ENCODE measurements around the gene NCDN. TPM values are rescaled to one million over a fixed set of nuclear protein-coding genes. Genes with fewer than 3 reads are reported as not detected.

NCDN gene
- total RNA-seq, 1 experiment from 2014 or later, result 39.2 TPM

DNA sequence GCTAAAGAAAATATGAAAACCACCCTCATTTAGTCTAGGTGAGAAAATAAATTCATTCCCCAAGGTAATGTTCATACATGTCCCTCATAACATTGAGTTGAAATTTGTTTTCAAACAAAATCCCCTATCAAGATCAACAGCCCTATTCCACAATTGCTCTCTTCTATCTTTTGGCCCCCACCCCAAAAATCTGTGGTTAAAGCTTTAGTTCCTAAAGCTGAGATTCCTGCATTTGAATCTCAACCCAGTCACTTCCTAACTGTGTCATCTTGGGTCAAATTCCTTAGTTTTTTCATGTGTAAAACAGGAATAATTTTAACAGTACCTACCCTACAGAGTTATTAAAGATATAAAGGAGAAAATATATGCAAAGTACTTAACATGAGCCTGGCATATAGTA lies 22.4 kb upstream of the NCDN start (continued):
- TF ChIP-seq, protein P1, sequence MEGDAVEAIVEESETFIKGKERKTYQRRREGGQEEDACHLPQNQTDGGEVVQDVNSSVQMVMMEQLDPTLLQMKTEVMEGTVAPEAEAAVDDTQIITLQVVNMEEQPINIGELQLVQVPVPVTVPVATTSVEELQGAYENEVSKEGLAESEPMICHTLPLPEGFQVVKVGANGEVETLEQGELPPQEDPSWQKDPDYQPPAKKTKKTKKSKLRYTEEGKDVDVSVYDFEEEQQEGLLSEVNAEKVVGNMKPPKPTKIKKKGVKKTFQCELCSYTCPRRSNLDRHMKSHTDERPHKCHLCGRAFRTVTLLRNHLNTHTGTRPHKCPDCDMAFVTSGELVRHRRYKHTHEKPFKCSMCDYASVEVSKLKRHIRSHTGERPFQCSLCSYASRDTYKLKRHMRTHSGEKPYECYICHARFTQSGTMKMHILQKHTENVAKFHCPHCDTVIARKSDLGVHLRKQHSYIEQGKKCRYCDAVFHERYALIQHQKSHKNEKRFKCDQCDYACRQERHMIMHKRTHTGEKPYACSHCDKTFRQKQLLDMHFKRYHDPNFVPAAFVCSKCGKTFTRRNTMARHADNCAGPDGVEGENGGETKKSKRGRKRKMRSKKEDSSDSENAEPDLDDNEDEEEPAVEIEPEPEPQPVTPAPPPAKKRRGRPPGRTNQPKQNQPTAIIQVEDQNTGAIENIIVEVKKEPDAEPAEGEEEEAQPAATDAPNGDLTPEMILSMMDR (IDR thresholded peaks at IDR 0.05), result no peak
- TF ChIP-seq, protein P2, sequence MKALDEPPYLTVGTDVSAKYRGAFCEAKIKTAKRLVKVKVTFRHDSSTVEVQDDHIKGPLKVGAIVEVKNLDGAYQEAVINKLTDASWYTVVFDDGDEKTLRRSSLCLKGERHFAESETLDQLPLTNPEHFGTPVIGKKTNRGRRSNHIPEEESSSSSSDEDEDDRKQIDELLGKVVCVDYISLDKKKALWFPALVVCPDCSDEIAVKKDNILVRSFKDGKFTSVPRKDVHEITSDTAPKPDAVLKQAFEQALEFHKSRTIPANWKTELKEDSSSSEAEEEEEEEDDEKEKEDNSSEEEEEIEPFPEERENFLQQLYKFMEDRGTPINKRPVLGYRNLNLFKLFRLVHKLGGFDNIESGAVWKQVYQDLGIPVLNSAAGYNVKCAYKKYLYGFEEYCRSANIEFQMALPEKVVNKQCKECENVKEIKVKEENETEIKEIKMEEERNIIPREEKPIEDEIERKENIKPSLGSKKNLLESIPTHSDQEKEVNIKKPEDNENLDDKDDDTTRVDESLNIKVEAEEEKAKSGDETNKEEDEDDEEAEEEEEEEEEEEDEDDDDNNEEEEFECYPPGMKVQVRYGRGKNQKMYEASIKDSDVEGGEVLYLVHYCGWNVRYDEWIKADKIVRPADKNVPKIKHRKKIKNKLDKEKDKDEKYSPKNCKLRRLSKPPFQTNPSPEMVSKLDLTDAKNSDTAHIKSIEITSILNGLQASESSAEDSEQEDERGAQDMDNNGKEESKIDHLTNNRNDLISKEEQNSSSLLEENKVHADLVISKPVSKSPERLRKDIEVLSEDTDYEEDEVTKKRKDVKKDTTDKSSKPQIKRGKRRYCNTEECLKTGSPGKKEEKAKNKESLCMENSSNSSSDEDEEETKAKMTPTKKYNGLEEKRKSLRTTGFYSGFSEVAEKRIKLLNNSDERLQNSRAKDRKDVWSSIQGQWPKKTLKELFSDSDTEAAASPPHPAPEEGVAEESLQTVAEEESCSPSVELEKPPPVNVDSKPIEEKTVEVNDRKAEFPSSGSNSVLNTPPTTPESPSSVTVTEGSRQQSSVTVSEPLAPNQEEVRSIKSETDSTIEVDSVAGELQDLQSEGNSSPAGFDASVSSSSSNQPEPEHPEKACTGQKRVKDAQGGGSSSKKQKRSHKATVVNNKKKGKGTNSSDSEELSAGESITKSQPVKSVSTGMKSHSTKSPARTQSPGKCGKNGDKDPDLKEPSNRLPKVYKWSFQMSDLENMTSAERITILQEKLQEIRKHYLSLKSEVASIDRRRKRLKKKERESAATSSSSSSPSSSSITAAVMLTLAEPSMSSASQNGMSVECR (CRISPR knock-in tag; IDR thresholded peaks at IDR 0.05; ENCODE audit: borderline replicate concordance), result no peak
- TF ChIP-seq FOXK1 (CRISPR knock-in tag; IDR thresholded peaks at IDR 0.05) (no peak), ZNF423 (CRISPR knock-in tag; IDR thresholded peaks at IDR 0.05) (no peak), MXD4 (CRISPR knock-in tag; IDR thresholded peaks at IDR 0.05; ENCODE audit: borderline replicate concordance) (no peak), ZNF219 (CRISPR knock-in tag; IDR thresholded peaks at IDR 0.05; ENCODE audit: borderline replicate concordance) (no peak), ZNF396 (CRISPR knock-in tag; IDR thresholded peaks at IDR 0.05; ENCODE audit: borderline replicate concordance) (no peak)

DNA sequence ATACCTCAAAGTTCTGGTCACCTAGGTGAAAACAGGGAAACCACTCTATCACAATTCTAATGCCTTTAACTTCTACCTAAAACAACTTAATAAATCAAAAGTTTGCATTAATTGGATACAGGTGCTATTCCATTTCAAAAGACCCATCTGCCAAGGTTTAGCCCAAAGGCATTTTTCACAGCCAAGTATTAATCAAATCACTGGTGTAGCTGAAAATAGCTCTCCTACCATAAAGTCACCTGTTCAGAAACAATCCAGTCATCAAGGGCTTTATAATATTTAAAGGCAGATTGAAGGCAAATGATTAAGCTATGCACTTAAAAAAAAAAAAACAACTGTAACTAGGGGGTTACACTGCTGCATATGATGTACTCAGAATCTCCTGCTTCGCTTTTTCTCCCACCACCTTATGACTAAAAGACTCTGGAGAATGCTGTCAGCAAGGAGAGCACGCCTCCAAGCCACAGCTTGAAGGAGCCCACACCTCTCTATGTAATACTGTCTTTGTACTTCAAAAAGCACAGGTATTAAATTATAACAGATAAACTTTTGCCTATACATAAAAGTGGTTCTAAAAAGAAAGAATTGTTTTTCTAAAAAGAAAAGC lies 20.9 kb upstream of the NCDN start:
- peak overlapping the region; percentile 67 for H3K27ac Mint-ChIP-seq
- no peak for ATAC-seq
- no peak for DNase-seq (ENCODE audit: low spot score)
- H3K36me3 Mint-ChIP-seq, result peaks cover 20% of the 10 kb centered on the region
- TF ChIP-seq TP53 (CRISPR knock-in tag; IDR thresholded peaks at IDR 0.05) (no peak), ESRRA (CRISPR knock-in tag; IDR thresholded peaks at IDR 0.05; ENCODE audit: borderline replicate concordance) (no peak), NR3C1 (CRISPR knock-in tag; conservative IDR thresholded peaks at IDR 0.05; ENCODE audit: low read depth) (no peak), CREB1 (CRISPR knock-in tag; IDR thresholded peaks at IDR 0.05) (no peak), ZNF219 (CRISPR knock-in tag; IDR thresholded peaks at IDR 0.05; ENCODE audit: borderline replicate concordance) (no peak), ATF1 (CRISPR knock-in tag; IDR thresholded peaks at IDR 0.05) (no peak), CREM (CRISPR knock-in tag; IDR thresholded peaks at IDR 0.05) (no peak), SMAD4 (CRISPR knock-in tag; IDR thresholded peaks at IDR 0.05) (no peak), FOXK1 (CRISPR knock-in tag; IDR thresholded peaks at IDR 0.05) (no peak), TCF7 (CRISPR knock-in tag; IDR thresholded peaks at IDR 0.05; ENCODE audit: low read depth) (no peak), FOXJ3 (CRISPR knock-in tag; IDR thresholded peaks at IDR 0.05; ENCODE audit: borderline replicate concordance) (no peak), KAT7 (CRISPR knock-in tag; IDR thresholded peaks at IDR 0.05; ENCODE audit: borderline replicate concordance) (no peak), ZNF317 (CRISPR knock-in tag; IDR thresholded peaks at IDR 0.05; ENCODE audit: borderline replicate concordance, low read depth) (no peak), IRF2 (CRISPR knock-in tag; IDR thresholded peaks at IDR 0.05; ENCODE audit: borderline replicate concordance, low read depth) (no peak), GRHL2 (CRISPR knock-in tag; IDR thresholded peaks at IDR 0.05; ENCODE audit: insufficient replicate concordance, severe bottlenecking) (no peak)
- TF ChIP-seq, protein P3, sequence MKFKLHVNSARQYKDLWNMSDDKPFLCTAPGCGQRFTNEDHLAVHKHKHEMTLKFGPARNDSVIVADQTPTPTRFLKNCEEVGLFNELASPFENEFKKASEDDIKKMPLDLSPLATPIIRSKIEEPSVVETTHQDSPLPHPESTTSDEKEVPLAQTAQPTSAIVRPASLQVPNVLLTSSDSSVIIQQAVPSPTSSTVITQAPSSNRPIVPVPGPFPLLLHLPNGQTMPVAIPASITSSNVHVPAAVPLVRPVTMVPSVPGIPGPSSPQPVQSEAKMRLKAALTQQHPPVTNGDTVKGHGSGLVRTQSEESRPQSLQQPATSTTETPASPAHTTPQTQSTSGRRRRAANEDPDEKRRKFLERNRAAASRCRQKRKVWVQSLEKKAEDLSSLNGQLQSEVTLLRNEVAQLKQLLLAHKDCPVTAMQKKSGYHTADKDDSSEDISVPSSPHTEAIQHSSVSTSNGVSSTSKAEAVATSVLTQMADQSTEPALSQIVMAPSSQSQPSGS (CRISPR knock-in tag; IDR thresholded peaks at IDR 0.05; ENCODE audit: borderline replicate concordance, low read depth), result no peak
- TF ChIP-seq, protein P4, sequence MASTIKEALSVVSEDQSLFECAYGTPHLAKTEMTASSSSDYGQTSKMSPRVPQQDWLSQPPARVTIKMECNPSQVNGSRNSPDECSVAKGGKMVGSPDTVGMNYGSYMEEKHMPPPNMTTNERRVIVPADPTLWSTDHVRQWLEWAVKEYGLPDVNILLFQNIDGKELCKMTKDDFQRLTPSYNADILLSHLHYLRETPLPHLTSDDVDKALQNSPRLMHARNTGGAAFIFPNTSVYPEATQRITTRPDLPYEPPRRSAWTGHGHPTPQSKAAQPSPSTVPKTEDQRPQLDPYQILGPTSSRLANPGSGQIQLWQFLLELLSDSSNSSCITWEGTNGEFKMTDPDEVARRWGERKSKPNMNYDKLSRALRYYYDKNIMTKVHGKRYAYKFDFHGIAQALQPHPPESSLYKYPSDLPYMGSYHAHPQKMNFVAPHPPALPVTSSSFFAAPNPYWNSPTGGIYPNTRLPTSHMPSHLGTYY (CRISPR knock-in tag; IDR thresholded peaks at IDR 0.05), result no peak
- TF ChIP-seq, protein P5, sequence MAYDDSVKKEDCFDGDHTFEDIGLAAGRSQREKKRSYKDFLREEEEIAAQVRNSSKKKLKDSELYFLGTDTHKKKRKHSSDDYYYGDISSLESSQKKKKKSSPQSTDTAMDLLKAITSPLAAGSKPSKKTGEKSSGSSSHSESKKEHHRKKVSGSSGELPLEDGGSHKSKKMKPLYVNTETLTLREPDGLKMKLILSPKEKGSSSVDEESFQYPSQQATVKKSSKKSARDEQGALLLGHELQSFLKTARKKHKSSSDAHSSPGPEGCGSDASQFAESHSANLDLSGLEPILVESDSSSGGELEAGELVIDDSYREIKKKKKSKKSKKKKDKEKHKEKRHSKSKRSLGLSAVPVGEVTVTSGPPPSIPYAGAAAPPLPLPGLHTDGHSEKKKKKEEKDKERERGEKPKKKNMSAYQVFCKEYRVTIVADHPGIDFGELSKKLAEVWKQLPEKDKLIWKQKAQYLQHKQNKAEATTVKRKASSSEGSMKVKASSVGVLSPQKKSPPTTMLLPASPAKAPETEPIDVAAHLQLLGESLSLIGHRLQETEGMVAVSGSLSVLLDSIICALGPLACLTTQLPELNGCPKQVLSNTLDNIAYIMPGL (CRISPR knock-in tag; IDR thresholded peaks at IDR 0.05), result no peak
- TF ChIP-seq, protein P6, sequence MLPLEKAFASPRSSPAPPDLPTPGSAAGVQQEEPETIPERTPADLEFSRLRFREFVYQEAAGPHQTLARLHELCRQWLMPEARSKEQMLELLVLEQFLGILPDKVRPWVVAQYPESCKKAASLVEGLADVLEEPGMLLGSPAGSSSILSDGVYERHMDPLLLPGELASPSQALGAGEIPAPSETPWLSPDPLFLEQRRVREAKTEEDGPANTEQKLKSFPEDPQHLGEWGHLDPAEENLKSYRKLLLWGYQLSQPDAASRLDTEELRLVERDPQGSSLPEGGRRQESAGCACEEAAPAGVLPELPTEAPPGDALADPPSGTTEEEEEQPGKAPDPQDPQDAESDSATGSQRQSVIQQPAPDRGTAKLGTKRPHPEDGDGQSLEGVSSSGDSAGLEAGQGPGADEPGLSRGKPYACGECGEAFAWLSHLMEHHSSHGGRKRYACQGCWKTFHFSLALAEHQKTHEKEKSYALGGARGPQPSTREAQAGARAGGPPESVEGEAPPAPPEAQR (CRISPR knock-in tag; IDR thresholded peaks at IDR 0.05), result no peak
- H3K9me3 Mint-ChIP-seq, result no peaks in the 10 kb centered on the region
- H3K27me3 Mint-ChIP-seq (ENCODE audit: low read depth), result no peaks in the 10 kb centered on the region
- peaks cover 62% of the 10 kb centered on the region for H3K4me1 Mint-ChIP-seq
- POLR2A ChIA-PET, result interaction anchor here (0.6 kb wide), 3 partner anchors 216 to 392 kb away, joined by 3 to 6 read pairs (median 4); no protein-coding TSS in a partner anchor
- no peak overlapping the region for H3K4me3 Mint-ChIP-seq
- CTCF ChIA-PET, result interaction anchor here (0.7 to 5.2 kb wide), 5 partner anchors 8 to 88 kb away, joined by 3 to 64 read pairs (median 3); no protein-coding TSS in a partner anchor

All from WTC11 (cell line).